Measurements from ENCODE around the gene ALDOB.

DNA sequence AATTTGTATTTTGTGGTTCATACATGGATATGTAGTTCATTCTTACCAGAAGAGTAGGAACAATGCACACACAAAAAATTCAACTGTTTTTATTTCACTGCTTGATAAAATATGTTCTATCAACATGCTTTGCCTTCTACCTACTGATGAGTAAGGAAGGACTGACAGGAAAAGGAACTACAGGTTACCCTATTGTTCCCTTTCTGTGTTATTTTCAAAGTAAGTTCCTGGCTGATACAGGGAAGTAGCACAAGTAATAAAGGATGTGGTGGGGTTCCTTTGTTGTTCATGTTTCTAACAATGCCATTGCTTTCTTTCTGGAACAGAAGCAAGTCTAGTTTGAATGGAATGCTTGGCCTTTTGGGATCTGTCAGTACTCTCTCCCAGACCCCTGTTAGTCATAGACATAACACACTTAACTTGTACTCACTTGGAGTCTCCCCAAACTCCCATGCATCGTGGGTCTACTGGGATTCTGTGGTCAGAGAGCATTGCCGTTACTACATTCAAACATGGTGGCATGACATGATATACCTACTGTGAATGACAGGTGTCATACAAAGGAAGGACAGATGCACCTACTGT is 20.2 kb upstream of the ALDOB start:
- TF ChIP-seq, protein P1, sequence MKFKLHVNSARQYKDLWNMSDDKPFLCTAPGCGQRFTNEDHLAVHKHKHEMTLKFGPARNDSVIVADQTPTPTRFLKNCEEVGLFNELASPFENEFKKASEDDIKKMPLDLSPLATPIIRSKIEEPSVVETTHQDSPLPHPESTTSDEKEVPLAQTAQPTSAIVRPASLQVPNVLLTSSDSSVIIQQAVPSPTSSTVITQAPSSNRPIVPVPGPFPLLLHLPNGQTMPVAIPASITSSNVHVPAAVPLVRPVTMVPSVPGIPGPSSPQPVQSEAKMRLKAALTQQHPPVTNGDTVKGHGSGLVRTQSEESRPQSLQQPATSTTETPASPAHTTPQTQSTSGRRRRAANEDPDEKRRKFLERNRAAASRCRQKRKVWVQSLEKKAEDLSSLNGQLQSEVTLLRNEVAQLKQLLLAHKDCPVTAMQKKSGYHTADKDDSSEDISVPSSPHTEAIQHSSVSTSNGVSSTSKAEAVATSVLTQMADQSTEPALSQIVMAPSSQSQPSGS (IDR thresholded peaks at IDR 0.05; ENCODE audit: low read length): no peak
- TF ChIP-seq HDAC6 (IDR thresholded peaks at IDR 0.05; ENCODE audit: low read depth, low read length): no peak
- TF ChIP-seq, protein P2, sequence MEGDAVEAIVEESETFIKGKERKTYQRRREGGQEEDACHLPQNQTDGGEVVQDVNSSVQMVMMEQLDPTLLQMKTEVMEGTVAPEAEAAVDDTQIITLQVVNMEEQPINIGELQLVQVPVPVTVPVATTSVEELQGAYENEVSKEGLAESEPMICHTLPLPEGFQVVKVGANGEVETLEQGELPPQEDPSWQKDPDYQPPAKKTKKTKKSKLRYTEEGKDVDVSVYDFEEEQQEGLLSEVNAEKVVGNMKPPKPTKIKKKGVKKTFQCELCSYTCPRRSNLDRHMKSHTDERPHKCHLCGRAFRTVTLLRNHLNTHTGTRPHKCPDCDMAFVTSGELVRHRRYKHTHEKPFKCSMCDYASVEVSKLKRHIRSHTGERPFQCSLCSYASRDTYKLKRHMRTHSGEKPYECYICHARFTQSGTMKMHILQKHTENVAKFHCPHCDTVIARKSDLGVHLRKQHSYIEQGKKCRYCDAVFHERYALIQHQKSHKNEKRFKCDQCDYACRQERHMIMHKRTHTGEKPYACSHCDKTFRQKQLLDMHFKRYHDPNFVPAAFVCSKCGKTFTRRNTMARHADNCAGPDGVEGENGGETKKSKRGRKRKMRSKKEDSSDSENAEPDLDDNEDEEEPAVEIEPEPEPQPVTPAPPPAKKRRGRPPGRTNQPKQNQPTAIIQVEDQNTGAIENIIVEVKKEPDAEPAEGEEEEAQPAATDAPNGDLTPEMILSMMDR (IDR thresholded peaks at IDR 0.05; ENCODE audit: control extremely low read depth in 1 of 3, insufficient read depth in 1 of 3, low read depth in 1 of 3, low read length in 3 of 3): no peak
